GM21619 (cell line): Measurements from ENCODE around the gene PEX10.

Experiments used
- ATAC-seq: cut with Tn5 transposase; IDR thresholded peaks from one replicate; pipeline ENCODE4 v1.9.1; 2021; ENCODE audit not compliant: unreplicated experiment

Gene PEX10

GRCh38 chr1:2376261-2376741 is 36.1 kb downstream of the PEX10 start:
- no peak for ATAC-seq

GRCh38 chr1:2375923-2376260 is 36.5 kb downstream of the PEX10 start:
- no peak for ATAC-seq

GRCh38 chr1:2375246-2375922 is 37.0 kb downstream of the PEX10 start:
- ATAC-seq: no peak

- ATAC-seq: no peak
These were observed 37.9 kb downstream of the PEX10 start for GRCh38 chr1:2374252-2375155.

- no peak for ATAC-seq
These were observed 38.7 kb downstream of the PEX10 start for GRCh38 chr1:2373551-2374251.

- ATAC-seq: no peak
These were observed 39.5 kb downstream of the PEX10 start for GRCh38 chr1:2372551-2373490.

GRCh38 chr1:2368053-2368744 is 44.2 kb downstream of the PEX10 start:
- ATAC-seq: no peak

- no peak for ATAC-seq
These were observed 48.4 kb downstream of the PEX10 start for GRCh38 chr1:2363847-2364513.

GRCh38 chr1:2360588-2361364 is 51.6 kb downstream of the PEX10 start:
- no peak for ATAC-seq

- no peak for ATAC-seq
These were observed 53.4 kb downstream of the PEX10 start for GRCh38 chr1:2358651-2359640.

GRCh38 chr1:2358072-2358471 is 54.3 kb downstream of the PEX10 start:
- ATAC-seq: no peak

GRCh38 chr1:2356911-2357845 is 55.2 kb downstream of the PEX10 start:
- no peak for ATAC-seq

- ATAC-seq: no peak
These were observed 56.0 kb downstream of the PEX10 start for GRCh38 chr1:2356401-2356800.

GRCh38 chr1:2355373-2356261 is 56.7 kb downstream of the PEX10 start:
- ATAC-seq: no peak
